ENCODE measurements around the gene ATPAF1.

GRCh38 chr1:46655848-46656247 lies 12.3 kb downstream of the ATPAF1 start:
- TF ChIP-seq POLR2AphosphoS5 (IDR thresholded peaks at IDR 0.05) (no peak), CTCF (IDR thresholded peaks at IDR 0.05) (no peak), EP300 (IDR thresholded peaks at IDR 0.05; ENCODE audit: low read depth) (no peak)

All from transverse colon (tissue), 4 donors.